ENCODE results near the gene DFFB. TPM values are rescaled to one million over a fixed set of nuclear protein-coding genes. Genes with fewer than 3 reads are reported as not detected.

Gene DFFB
- total RNA-seq, 2 experiments from 2014 or later: 10.6 to 12.5 TPM

DNA sequence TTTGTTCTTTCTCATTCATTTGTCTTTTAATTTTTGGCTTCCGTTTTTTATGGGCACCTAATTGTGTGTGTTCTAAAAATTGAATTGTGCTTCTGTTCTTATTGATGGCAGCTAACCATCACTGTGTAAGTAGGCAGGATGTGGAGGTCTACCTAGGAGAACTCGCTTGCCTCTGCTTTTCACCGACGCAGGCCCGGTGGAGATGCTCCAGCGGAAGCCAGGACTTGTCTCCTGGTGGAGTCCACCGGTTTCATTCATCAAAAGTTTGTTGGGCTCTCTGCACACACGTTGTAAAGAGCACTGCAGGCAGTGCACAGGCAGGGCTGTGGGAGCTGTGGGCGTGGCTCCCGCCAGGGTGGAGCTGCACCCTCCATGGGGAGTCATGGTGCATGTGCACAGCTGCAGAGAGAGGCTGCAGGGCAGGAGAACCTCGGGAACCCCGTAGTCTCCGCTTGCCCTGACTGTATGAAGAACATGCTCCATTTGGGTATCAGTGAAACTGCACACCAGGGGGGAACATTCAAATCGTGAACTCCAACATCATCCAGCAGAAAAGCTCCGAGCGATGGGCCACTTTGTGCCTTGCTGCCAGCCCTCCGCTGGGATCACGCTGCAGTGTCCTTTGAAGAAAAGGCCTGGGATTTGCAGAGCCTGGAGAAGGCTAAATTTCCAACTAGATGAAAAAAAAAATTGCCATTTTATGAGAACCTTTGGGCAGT is 48.8 kb downstream of the DFFB start:
- no peaks in the 10 kb centered on the region for H3K36me3 Mint-ChIP-seq (ENCODE audit: low read depth)
- no peak overlapping the region for H3K4me3 Mint-ChIP-seq
- DNase-seq: no peak
- H3K9me3 Mint-ChIP-seq: no peaks in the 10 kb centered on the region
- POLR2A ChIA-PET: no interaction called here
- no peaks in the 10 kb centered on the region for H3K27me3 Mint-ChIP-seq
- CTCF ChIA-PET: no interaction called here
- H3K4me1 Mint-ChIP-seq: peaks cover 42% of the 10 kb centered on the region
- H3K27ac Mint-ChIP-seq: peak overlapping the region; percentile 19

DNA sequence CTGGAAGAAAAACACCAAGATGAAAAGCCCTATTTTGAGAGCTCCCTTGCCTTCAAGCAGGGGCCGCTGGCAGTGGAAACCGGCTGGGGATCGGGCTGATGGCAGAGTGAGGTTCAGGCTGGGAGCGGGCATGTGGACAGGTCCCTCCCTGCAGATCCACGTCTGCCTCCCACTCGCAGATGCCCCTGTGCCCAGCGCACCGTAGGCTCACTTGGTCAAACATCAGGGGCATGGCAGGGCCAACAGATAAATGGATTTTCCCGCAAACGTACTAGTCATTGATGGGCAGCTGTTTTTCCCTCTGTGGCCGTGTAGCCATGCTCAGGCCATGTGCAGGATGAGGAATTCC is 49.4 kb downstream of the DFFB start:
- Mint-ChIP-seq H3K4me1 (peaks cover 42% of the 10 kb centered on the region), H3K36me3 (ENCODE audit: low read depth) (no peaks in the 10 kb centered on the region), H3K27ac (peak overlapping the region; percentile 19), H3K9me3 (no peaks in the 10 kb centered on the region), H3K27me3 (no peaks in the 10 kb centered on the region), H3K4me3 (no peak overlapping the region)
- no peak for DNase-seq
- POLR2A ChIA-PET: no interaction called here
- CTCF ChIA-PET: no interaction called here

DNA sequence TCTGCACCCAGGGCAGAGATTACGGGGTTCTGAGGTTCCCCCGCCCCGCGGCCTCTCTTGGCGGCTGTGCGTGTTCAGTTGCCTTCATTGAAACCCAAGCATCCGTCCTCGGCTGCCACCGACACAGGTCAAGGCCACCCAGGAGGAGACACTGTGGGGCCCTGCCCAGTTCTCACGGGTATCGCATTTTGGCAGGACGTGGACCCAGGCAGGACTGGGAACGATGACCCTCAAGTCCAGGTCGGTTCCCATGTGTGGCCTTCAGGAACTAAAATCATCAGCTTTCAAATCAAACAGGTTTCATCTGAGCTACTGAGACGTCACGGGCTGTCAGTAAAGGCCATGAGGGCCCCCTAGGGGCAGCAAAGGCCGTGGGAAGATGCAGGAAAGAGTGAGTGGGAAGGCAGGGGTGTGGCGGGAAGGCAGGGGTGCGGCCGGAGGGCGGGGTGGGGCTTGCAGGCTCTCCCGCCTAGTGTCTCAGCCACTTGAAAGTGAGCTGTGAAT is 49.8 kb downstream of the DFFB start:
- H3K27ac Mint-ChIP-seq: peak overlapping the region; percentile 13
- no peak overlapping the region for H3K4me3 Mint-ChIP-seq
- peaks cover 38% of the 10 kb centered on the region for H3K4me1 Mint-ChIP-seq
- ChIA-PET CTCF (no interaction called here), POLR2A (no interaction called here)
- H3K9me3 Mint-ChIP-seq: no peaks in the 10 kb centered on the region
- no peaks in the 10 kb centered on the region for H3K27me3 Mint-ChIP-seq
- no peak for DNase-seq
- H3K36me3 Mint-ChIP-seq (ENCODE audit: low read depth): no peaks in the 10 kb centered on the region

DNA sequence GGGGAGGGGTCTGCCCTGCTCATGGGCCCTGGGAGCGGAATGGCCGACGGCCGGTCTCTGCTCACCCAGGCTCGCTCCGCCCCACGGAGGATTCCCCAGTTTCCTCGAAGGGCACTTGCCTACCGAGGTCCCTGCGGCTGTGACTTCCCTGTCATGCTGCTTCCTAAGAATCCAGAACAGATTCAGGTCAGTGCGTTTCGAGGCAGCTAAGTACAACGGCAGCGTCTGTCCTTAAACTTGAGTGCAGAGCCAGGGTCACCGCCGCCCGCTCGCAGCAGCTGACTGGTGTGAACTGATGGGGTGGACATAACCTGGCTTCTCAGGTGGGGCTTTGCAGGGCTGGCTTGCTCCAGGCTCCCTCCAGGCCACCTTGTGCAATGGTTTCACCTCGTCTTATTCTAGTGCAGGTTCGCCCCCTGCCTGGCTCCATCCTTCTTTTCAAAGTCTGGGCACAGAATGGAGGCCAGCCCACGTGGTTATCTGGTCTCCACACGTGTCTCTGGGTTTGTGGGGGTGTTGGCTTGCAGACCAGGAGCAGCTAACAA is 50.4 kb downstream of the DFFB start:
- no peaks in the 10 kb centered on the region for H3K27me3 Mint-ChIP-seq
- ChIA-PET POLR2A (no interaction called here), CTCF (no interaction called here)
- H3K27ac Mint-ChIP-seq: no peak overlapping the region
- H3K4me1 Mint-ChIP-seq: peaks cover 32% of the 10 kb centered on the region
- no peaks in the 10 kb centered on the region for H3K9me3 Mint-ChIP-seq
- no peaks in the 10 kb centered on the region for H3K36me3 Mint-ChIP-seq (ENCODE audit: low read depth)
- no peak for DNase-seq
- H3K4me3 Mint-ChIP-seq: no peak overlapping the region

DNA sequence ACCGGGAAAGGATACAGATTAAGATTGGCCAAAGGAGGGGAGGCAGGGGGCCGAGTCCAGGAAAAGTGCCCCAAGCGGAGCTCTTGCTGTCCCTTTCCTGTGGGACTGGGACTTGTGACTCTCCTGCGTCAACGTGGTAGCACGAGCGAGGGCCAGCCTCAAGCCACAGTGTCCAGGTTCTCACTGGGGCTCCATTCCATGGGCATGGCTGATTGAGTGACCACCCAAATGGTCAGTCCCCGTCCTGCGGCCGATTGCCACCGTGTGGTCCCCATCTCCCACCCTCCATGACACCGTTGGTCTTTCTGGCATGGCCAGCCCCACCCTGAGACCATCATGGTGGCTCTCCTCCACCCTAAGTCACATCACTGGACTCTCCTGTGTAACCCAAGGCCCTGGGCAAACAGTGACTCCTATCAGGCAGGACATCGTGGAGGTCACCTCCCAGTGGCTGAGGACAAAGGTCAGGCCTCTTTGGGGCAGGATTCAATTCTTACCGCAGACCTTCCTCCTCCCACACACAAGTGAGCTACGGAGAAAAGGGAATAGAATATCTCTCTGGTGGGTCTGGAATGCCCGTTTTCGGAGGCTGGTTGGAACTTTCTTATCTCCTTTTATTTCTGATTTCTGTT is 51.7 kb downstream of the DFFB start:
- Mint-ChIP-seq H3K4me1 (peaks cover 19% of the 10 kb centered on the region), H3K27me3 (no peaks in the 10 kb centered on the region), H3K27ac (no peak overlapping the region), H3K9me3 (no peaks in the 10 kb centered on the region), H3K4me3 (no peak overlapping the region), H3K36me3 (ENCODE audit: low read depth) (no peaks in the 10 kb centered on the region)
- CTCF ChIA-PET: no interaction called here
- no peak for DNase-seq
- POLR2A ChIA-PET: no interaction called here

DNA sequence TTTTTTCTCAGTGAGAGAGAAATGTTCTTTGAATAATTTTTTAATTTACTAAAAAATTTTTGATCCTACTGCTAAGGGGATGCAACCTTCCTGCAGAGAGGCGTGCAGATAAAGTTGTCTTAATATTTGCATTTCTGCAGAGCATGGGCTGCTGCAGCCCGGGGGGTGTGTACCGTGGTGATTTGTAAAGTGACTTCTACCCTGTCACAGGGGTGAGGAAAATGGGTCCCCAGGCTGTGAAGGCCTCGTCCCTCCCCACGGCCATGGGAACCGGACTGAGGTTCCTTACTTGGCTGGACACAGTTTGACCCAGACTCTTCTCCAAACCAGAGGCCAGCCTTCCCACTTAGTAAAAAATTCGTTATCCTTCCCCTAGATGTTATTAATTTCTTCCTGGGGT is 52.3 kb downstream of the DFFB start:
- ChIA-PET POLR2A (no interaction called here), CTCF (no interaction called here)
- no peak overlapping the region for H3K4me3 Mint-ChIP-seq
- H3K36me3 Mint-ChIP-seq (ENCODE audit: low read depth): no peaks in the 10 kb centered on the region
- no peaks in the 10 kb centered on the region for H3K27me3 Mint-ChIP-seq
- no peak overlapping the region for H3K27ac Mint-ChIP-seq
- H3K4me1 Mint-ChIP-seq: peaks cover 19% of the 10 kb centered on the region
- no peaks in the 10 kb centered on the region for H3K9me3 Mint-ChIP-seq
- DNase-seq: no peak

DNA sequence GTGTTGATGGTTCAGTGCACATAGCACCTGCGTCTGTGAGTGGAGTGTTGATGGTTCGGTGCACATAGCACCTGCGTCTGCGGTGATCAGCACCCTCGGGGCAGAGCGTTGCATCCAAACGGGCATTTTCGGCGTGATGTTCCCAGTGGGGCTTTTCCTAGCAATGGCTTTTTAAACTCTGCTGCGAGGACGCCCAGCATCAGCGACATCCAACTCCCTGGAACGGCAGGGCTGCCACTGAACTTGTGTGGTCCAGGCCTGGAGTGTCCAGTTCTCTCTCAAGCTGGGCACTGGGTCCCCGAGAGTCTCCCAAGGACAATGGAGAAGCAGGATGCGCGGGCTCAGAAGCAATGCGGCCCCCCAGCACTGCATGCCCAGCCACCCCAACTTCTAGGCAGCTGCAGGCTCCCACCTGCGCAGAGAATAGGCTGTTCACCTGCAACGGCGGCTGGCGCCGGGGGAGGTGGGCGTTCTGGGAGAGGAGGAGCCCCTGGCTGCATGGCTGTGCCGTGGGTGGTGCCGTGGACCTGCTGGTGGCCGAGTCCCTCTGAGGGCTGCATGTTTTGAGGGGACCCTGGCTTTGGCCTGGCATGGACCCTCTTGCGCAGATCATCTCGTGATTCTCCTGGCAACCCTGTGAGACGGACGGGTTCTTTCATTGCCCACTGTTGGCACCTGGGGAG is 52.9 kb downstream of the DFFB start:
- ChIA-PET CTCF (no interaction called here), POLR2A (no interaction called here)
- H3K4me1 Mint-ChIP-seq: peaks cover 19% of the 10 kb centered on the region
- no peaks in the 10 kb centered on the region for H3K36me3 Mint-ChIP-seq (ENCODE audit: low read depth)
- H3K9me3 Mint-ChIP-seq: no peaks in the 10 kb centered on the region
- H3K27me3 Mint-ChIP-seq: no peaks in the 10 kb centered on the region
- H3K27ac Mint-ChIP-seq: no peak overlapping the region
- no peak for DNase-seq
- H3K4me3 Mint-ChIP-seq: no peak overlapping the region

DNA sequence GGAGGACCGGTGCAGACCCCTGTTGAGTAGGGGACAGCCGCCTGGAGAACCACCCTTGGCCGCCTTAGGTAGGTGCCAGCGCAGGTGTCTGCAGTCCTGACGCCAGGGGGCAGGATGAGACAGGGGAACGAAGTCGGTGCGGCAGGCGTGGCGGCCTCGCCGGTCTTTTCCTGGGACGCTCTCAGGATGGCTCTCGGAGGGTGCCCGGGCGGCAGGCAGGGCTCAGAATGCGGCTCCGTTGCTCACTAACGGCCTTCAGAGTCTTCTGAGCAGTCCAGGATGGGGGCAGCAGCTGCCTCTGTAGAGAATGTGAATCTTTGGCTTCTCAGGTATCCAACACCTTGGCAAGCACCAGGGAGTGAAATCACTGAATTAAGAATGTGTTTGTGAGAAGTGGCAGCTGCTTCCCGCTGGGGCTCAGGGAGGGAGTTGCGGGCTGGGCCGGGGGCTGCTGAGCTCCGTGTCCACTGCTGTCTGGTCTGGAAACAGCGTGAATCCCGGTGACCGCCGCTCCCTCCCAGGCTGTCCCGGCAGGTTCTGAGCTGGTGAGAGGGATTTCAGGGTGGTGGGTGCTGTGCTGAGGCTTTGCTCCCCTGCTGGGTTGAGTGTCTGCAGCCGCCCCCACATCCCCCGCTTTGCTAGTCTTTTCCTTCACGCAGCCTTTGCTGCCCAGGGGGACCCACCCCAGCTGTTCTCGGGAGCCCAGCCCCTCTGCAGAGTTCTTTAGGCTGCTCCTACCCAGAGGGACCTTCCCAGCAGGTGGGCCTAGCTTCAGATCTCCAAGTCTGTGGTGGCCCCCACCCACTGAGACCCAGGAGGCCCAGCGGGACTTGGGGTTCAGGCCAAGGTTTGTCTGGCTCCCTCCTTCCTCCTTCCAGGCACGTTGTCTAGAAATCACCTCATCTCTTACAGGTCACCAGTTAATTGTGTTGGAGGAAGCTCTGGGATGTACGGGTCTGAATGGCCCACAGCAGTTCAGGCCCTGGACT is 53.9 kb downstream of the DFFB start:
- ChIA-PET POLR2A (no interaction called here), CTCF (interaction anchor here (0.7 kb wide), 1 partner anchor 12 kb away, joined by 3 read pairs; no protein-coding TSS in a partner anchor)
- H3K4me3 Mint-ChIP-seq: no peak overlapping the region
- peak; percentile 81 for DNase-seq
- peaks cover 13% of the 10 kb centered on the region for H3K4me1 Mint-ChIP-seq
- H3K36me3 Mint-ChIP-seq (ENCODE audit: low read depth): no peaks in the 10 kb centered on the region
- H3K27ac Mint-ChIP-seq: no peak overlapping the region
- H3K27me3 Mint-ChIP-seq: no peaks in the 10 kb centered on the region
- H3K9me3 Mint-ChIP-seq: no peaks in the 10 kb centered on the region

DNA sequence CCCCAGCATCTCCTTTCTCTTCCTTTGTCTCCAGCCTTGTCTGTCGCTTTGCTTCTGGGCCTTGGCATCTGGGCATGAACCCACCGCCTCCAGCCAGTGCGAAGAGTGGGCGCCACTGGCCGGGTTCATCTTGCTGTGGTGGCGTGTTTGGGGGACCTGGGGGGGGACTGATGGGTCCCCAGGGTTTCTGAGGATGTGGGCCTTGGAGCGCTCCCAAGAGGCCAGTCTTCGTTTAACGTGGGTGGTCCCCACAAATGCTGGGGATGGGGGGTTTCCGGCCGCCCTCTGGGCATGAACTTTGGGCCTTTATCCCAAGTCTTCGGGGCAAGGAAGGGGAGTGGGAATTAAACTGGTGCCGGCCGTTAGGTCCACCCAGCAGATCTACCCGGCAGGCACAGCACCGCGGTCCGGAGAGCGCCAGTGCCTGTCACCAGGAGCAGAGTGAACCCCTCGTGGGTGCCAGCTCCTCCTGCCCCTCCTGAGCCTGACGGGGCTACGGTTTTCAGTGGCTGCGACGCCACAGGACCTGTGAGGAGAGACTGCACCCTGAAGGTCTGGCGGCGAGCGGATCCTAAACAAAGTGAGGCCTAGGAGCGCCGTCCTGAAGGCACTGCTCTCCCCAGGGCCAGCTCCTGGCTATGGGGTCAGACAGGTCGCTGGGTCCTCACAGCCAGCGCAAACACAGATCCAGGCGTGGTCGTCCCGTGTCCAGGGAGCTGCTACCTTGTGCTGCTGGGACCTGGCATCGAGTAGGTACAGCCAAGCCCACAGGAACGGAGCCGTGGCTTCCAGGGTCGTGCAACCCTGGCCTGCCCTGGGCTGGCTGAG is 54.9 kb downstream of the DFFB start:
- H3K4me3 Mint-ChIP-seq: no peak overlapping the region
- no peaks in the 10 kb centered on the region for H3K27me3 Mint-ChIP-seq
- no peak overlapping the region for H3K27ac Mint-ChIP-seq
- ChIA-PET POLR2A (no interaction called here), CTCF (interaction anchor here (0.7 kb wide), 1 partner anchor 13 kb away, joined by 3 read pairs; no protein-coding TSS in a partner anchor)
- DNase-seq: no peak
- H3K9me3 Mint-ChIP-seq: no peaks in the 10 kb centered on the region
- peaks cover 5% of the 10 kb centered on the region for H3K4me1 Mint-ChIP-seq
- H3K36me3 Mint-ChIP-seq (ENCODE audit: low read depth): no peaks in the 10 kb centered on the region

DNA sequence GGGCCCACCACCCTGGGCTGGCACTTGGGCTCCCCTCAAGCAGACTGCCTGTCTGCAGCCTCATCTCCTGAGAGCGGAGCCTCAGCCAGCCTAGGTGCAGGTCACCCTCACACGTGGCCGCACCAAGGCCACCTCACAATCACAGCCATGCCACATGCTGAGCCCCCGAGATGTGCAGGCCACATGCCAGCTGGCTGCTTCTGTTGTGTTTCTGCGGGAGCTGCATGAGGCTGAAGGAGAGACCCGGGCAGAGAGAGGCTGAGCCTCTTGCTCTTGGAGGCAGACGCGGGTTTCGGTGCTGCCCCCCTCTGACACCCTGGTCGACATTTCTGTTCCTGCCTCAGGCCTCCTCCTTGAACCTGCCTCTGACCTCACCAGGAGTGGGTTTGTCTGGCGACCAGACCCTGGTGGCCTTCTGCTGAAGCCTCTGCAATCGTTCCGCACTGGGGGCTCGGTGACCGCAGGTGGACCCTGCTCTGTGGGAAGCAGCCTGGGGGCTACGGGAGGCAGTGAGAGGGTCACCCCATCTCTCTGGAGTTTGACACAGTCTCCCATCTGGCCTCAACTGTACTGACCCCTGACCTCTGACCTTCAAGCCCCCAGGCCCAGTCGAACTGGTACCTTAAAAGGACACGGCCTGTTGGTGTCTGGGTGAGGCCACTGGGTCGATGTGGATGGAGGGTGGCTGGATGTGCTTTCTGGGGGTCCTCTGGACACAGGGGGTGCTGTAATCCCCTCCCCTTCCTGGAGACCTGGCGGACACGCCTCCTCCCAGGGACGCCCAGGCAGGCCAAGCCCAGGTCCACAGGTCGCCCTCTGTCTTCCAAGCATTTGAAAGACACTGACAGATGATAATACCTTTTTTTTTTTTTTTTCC is 55.8 kb downstream of the DFFB start:
- peaks cover 3% of the 10 kb centered on the region for H3K4me1 Mint-ChIP-seq
- no peak overlapping the region for H3K4me3 Mint-ChIP-seq
- H3K36me3 Mint-ChIP-seq (ENCODE audit: low read depth): no peaks in the 10 kb centered on the region
- no peaks in the 10 kb centered on the region for H3K9me3 Mint-ChIP-seq
- ChIA-PET CTCF (no interaction called here), POLR2A (no interaction called here)
- no peak overlapping the region for H3K27ac Mint-ChIP-seq
- no peaks in the 10 kb centered on the region for H3K27me3 Mint-ChIP-seq
- no peak for DNase-seq

DNA sequence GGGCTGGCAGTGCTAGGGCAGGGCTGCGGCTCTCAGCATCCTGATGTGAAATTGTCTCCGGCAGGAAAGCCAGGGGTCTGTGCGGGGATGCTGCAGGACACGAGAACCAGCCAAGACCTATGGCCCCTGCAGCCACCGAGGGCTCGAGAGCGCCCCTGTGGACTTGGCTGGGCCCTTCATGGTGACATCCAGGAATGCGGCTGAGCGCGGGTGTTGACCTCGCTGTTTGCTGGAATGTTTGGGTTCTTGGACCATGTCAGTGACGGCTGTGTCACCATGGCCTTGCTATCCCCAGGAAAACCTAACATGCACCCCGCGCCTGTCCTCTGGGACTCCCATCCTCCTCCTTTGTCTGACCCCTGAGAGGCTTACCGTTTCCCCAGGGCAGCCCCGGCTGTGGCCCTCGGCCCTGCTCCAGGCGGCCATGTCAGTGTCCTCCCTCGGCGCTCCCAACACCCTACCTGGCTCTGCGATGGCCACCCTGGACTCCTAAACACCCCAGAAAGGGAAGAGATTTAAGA is 57.1 kb downstream of the DFFB start:
- DNase-seq: no peak

More for the DNA sequence above, 57.1 kb downstream of the DFFB start:
- peaks cover 3% of the 10 kb centered on the region for H3K4me1 Mint-ChIP-seq
- no peaks in the 10 kb centered on the region for H3K9me3 Mint-ChIP-seq
- ChIA-PET CTCF (no interaction called here), POLR2A (no interaction called here)
- no peak overlapping the region for H3K27ac Mint-ChIP-seq
- no peaks in the 10 kb centered on the region for H3K27me3 Mint-ChIP-seq
- no peak overlapping the region for H3K4me3 Mint-ChIP-seq
- no peaks in the 10 kb centered on the region for H3K36me3 Mint-ChIP-seq (ENCODE audit: low read depth)

Measured in activated CD4-positive, alpha-beta T cell treated with anti-CD3 and anti-CD28 coated beads, Interleukin-2, amount 10 ng/mL, durations not matched to agents 7 days and 5 days (primary cell).